Measurements from ENCODE around the gene CAT. TPM values are rescaled to one million over a fixed set of nuclear protein-coding genes. Genes with fewer than 3 reads are reported as not detected.

Gene CAT
- total and polyA plus RNA-seq, 9 of the 15 experiments (the other 6 are each of a cell fraction or from before 2014, with no cell fraction given), result 86.7 to 183 (median 114) TPM

GRCh38 chr11:34438529-34439507, at the start of gene CAT (continued):
- TF ChIP-seq MITF (IDR thresholded peaks at IDR 0.05) (no peak), THRA (IDR thresholded peaks at IDR 0.05) (no peak), ZSCAN32 (CRISPR knock-in tag; IDR thresholded peaks at IDR 0.05) (no peak), KLF13 (tag; IDR thresholded peaks at IDR 0.05; ENCODE audit: borderline replicate concordance, low read depth) (no peak), CBFA2T3 (IDR thresholded peaks at IDR 0.05) (peak; percentile 95), ZNF766 (CRISPR knock-in tag; conservative IDR thresholded peaks at IDR 0.05) (no peak), EWSR1 (IDR thresholded peaks at IDR 0.05; ENCODE audit: borderline replicate concordance, low read depth, partially characterized antibody) (no peak), RBM39 (optimal IDR thresholded peaks at IDR 0.05; ENCODE audit: low read depth, low read length) (no peak), ZNF347 (CRISPR knock-in tag; IDR thresholded peaks at IDR 0.05; ENCODE audit: low read depth) (no peak), HNRNPH1 (optimal IDR thresholded peaks at IDR 0.05; ENCODE audit: low read depth, low read length) (no peak), PYGO2 (tag; IDR thresholded peaks at IDR 0.05) (no peak), SPI1 (IDR thresholded peaks at IDR 0.05; ENCODE audit: borderline replicate concordance, low read depth, low read length) (peak; percentile 50; the same call in 1 of the 2 replicates), ATF7 (IDR thresholded peaks at IDR 0.05) (peak; percentile 67; the same call in 1 of the 2 replicates), MTA2 (IDR thresholded peaks at IDR 0.05; ENCODE audit: low read depth) (peak; percentile 83), ZNF778 (CRISPR knock-in tag; IDR thresholded peaks at IDR 0.05) (no peak), ZNF277 (CRISPR knock-in tag; IDR thresholded peaks at IDR 0.05; ENCODE audit: borderline replicate concordance) (no peak), ZNF133 (CRISPR knock-in tag; IDR thresholded peaks at IDR 0.05) (no peak), ZNF24 (IDR thresholded peaks at IDR 0.05) (no peak), MYNN (IDR thresholded peaks at IDR 0.05) (peak; percentile 81; the same call in 1 of the 2 replicates), MYNN (CRISPR knock-in tag; IDR thresholded peaks at IDR 0.05) (no peak), RNF219 (CRISPR knock-in tag; IDR thresholded peaks at IDR 0.05) (no peak), ZNF589 (CRISPR knock-in tag; IDR thresholded peaks at IDR 0.05; ENCODE audit: low read depth) (no peak), TCFL5 (CRISPR knock-in tag; conservative IDR thresholded peaks at IDR 0.05) (no peak)
